ENCODE measurements around the gene CD177. TPM values are rescaled to one million over a fixed set of nuclear protein-coding genes. Genes with fewer than 3 reads are reported as not detected.

Gene CD177
- total RNA-seq, 1 donor from 2014 or later = not detected

DNA sequence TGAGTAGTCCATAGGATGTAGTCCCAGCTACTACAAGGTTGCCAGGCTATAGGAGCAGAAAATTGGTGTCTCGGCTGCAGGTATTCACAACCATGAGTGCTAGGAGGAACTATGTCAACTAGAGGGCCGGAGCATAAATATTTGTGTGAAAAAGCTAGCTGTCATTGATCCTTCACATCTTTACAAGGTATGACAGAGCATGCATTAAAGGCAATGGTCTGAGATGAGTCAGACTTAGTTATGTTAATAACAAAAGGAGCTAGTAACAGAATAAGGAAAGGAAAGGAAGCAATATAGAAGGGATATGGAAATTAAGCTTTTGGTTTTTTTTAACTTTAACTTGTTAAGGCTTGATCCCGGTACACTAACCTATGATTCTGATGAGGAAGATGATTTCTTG lies 43.3 kb upstream of the CD177 start:
- Mint-ChIP-seq H3K27me3 (ENCODE audit: low read depth) (no peaks in the 10 kb centered on the region), H3K9me3 (peaks cover 81% of the 10 kb centered on the region), H3K4me3 (no peak overlapping the region)

DNA sequence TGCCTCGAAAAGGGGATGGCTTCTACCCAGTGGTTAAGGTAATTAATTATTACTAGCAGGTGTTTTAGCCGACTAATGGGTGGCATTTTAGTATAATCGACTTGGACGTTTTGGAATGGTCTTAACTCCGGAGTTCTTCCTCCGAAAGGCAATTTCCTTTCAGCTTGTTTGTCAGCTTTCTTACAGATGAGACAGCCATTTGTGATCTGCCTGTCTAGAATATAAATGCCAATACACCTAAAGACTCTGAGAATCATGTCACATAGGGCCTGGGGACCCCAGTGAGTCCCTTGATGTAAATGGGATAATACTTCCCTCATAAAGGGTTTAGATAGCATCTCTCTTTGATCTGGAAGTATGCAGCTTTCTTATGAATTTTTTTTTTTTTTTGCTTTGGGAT lies 42.2 kb upstream of the CD177 start:
- TF ChIP-seq, protein P1, sequence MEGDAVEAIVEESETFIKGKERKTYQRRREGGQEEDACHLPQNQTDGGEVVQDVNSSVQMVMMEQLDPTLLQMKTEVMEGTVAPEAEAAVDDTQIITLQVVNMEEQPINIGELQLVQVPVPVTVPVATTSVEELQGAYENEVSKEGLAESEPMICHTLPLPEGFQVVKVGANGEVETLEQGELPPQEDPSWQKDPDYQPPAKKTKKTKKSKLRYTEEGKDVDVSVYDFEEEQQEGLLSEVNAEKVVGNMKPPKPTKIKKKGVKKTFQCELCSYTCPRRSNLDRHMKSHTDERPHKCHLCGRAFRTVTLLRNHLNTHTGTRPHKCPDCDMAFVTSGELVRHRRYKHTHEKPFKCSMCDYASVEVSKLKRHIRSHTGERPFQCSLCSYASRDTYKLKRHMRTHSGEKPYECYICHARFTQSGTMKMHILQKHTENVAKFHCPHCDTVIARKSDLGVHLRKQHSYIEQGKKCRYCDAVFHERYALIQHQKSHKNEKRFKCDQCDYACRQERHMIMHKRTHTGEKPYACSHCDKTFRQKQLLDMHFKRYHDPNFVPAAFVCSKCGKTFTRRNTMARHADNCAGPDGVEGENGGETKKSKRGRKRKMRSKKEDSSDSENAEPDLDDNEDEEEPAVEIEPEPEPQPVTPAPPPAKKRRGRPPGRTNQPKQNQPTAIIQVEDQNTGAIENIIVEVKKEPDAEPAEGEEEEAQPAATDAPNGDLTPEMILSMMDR (IDR thresholded peaks at IDR 0.05; ENCODE audit: unreplicated experiment) = no peak
- Mint-ChIP-seq H3K4me3 (no peak overlapping the region), H3K27ac (no peak overlapping the region), H3K9me3 (peaks cover 86% of the 10 kb centered on the region), H3K36me3 (peaks cover under 1% of the 10 kb centered on the region), H3K27me3 (ENCODE audit: low read depth) (no peaks in the 10 kb centered on the region), H3K4me1 (no peaks in the 10 kb centered on the region)
- DNase-seq (ENCODE audit: low spot score in 2 of 2, unreplicated experiment in 2 of 2) = no peak

More for the DNA sequence above, 43.3 kb upstream of the CD177 start:
- Mint-ChIP-seq H3K4me1 (no peaks in the 10 kb centered on the region), H3K27ac (no peak overlapping the region), H3K36me3 (peaks cover 2% of the 10 kb centered on the region)
- no peak for DNase-seq (ENCODE audit: low spot score in 2 of 2, unreplicated experiment in 2 of 2)
- TF ChIP-seq, protein P1 (IDR thresholded peaks at IDR 0.05; ENCODE audit: unreplicated experiment) = no peak

DNA sequence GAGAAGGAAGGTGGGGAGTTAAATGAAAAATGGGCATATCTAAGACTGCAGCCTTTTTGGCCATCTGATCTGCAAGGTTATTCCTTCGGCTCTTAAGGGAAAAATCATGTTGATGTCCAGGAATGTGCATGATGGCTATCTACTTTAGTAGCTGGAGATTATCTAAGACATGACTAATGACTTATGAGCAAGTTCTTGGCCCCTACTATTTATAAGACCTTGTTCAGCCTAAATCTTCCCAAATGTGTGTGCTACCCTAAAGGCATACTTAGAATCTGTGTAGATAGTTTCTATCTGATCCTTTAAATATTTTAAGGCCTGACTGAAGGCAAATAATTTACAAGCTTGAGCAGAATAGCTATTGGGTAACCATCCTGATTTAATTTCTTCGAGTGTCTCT lies 41.8 kb upstream of the CD177 start:
- Mint-ChIP-seq H3K4me1 (no peaks in the 10 kb centered on the region), H3K27me3 (ENCODE audit: low read depth) (no peaks in the 10 kb centered on the region), H3K36me3 (no peaks in the 10 kb centered on the region), H3K4me3 (no peak overlapping the region), H3K27ac (no peak overlapping the region), H3K9me3 (peaks cover 88% of the 10 kb centered on the region)
- TF ChIP-seq, protein P1 (IDR thresholded peaks at IDR 0.05; ENCODE audit: unreplicated experiment) = no peak
- DNase-seq (ENCODE audit: low spot score in 2 of 2, unreplicated experiment in 2 of 2) = no peak

DNA sequence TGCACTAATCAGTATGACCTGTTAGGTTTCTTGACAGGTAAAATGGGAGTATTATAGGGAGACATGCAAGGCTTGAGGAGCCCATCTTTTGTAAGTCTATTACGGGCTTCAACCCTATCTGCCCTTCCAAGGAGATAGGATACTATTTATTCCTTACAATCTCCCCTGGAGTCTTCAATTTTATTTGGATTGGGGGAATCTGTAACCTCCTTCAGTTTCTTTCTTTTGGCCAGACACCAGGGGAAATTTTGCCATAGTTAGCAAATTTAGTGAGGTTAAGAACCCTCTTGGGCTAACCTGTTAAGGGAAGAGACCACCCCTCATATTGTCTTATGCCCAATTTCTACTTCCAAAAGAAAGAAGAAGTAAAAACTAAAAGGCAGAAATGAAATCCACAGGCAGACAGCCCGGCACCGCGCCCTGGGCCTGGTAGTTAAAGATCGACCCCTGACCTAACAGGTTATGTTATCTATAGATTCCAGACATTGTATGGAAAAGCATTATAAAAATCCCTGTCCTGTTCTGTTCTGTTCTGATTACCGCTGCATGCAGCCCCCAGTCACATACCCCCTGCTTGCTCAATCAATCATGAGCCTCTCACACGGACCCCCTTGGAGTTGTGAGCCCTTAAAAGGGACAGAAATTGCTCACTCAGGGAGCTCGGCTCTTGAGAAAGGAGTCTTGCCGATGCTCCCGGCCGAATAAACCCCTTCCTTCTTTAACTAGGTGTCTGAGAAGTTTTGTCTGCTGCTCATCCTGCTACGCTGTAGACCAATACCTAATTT lies 39.6 kb upstream of the CD177 start:
- no peak for DNase-seq (ENCODE audit: low spot score in 2 of 2, unreplicated experiment in 2 of 2)
- H3K4me3 Mint-ChIP-seq = no peak overlapping the region
- H3K9me3 Mint-ChIP-seq = peaks cover 74% of the 10 kb centered on the region
- no peak overlapping the region for H3K27ac Mint-ChIP-seq
- TF ChIP-seq, protein P1 (IDR thresholded peaks at IDR 0.05; ENCODE audit: unreplicated experiment) = no peak
- no peaks in the 10 kb centered on the region for H3K36me3 Mint-ChIP-seq
- no peaks in the 10 kb centered on the region for H3K27me3 Mint-ChIP-seq (ENCODE audit: low read depth)
- H3K4me1 Mint-ChIP-seq = no peaks in the 10 kb centered on the region

DNA sequence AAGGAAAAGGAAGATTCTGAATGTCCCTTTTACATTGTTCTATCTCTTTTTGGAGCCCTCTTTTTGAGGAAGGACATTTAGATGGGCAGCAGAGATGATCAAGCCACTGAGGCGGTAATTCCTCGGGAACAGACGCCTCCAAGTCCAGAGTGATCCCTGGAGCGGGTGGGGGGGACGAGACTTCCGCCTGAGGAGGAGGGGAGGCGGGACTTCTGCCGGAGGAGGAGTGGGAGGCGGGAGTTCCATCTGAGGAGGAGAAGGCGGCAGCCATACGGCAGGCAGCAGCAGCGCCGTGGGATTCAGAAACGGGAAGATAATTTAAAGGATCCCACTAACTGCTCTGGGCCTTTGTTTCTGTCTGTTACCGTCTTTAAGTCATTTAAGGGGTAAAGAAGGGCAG lies 37.6 kb upstream of the CD177 start:
- no peaks in the 10 kb centered on the region for H3K36me3 Mint-ChIP-seq
- no peak overlapping the region for H3K4me3 Mint-ChIP-seq
- peaks cover 70% of the 10 kb centered on the region for H3K9me3 Mint-ChIP-seq
- H3K4me1 Mint-ChIP-seq = no peaks in the 10 kb centered on the region
- H3K27me3 Mint-ChIP-seq (ENCODE audit: low read depth) = no peaks in the 10 kb centered on the region
- H3K27ac Mint-ChIP-seq = no peak overlapping the region
- no peak for DNase-seq (ENCODE audit: low spot score in 2 of 2, unreplicated experiment in 2 of 2)
- TF ChIP-seq, protein P1 (IDR thresholded peaks at IDR 0.05; ENCODE audit: unreplicated experiment) = no peak
